KMS-11 (cell line): ENCODE results near the gene EIPR1.
"Not testable (repeated sequence)": the region's sequence is repeated elsewhere in the genome, so short reads cannot be mapped to it uniquely, and the experiment has no call there.

ENCODE experiments used
- H2AFZ ChIP-seq: fragments of 200-600 bp; sonication (generic); 2 replicates; pipeline ENCODE4 v1.6.1; 2016; ENCODE audit warnings: antibody characterized with exemption, mixed run types, low read depth
- H3K27ac ChIP-seq: fragments of 200-600 bp; sonication (generic); 2 replicates; pipeline ENCODE4 v1.6.1; 2016; ENCODE audit warnings: mild to moderate bottlenecking, mixed run types
- H3K27me3 ChIP-seq: fragments of 200-600 bp; sonication (generic); 2 replicates; pipeline ENCODE4 v1.6.1; 2017; ENCODE audit warnings: mild to moderate bottlenecking, low read depth, mixed run types, moderate library complexity; ENCODE audit not compliant: insufficient read depth
- H3K36me3 ChIP-seq: fragments of 200-600 bp; sonication (generic); 2 replicates; pipeline ENCODE4 v1.6.1; 2017; ENCODE audit warnings: mild to moderate bottlenecking, mixed run types; ENCODE audit not compliant: insufficient read depth
- H3K4me1 ChIP-seq: fragments of 200-600 bp; sonication (generic); 2 replicates; pipeline ENCODE4 v1.6.1; 2016; ENCODE audit warnings: mild to moderate bottlenecking, low read depth, mixed run types; ENCODE audit not compliant: poor library complexity, severe bottlenecking
- H3K4me2 ChIP-seq: fragments of 200-600 bp; sonication (generic); 2 replicates; pipeline ENCODE4 v1.7.0; 2016; ENCODE audit warnings: mild to moderate bottlenecking, mixed run types
- H3K4me3 ChIP-seq: fragments of 200-600 bp; sonication (generic); IDR thresholded peaks from 2 replicates; pipeline ENCODE4 v1.6.1; 2017; ENCODE audit warnings: low read depth, low read length, mixed read lengths; ENCODE audit not compliant: insufficient read depth
- H3K79me2 ChIP-seq: fragments of 200-600 bp; sonication (generic); 2 replicates; pipeline ENCODE4 v1.6.1; 2016; ENCODE audit warnings: low read depth, mixed run types; ENCODE audit not compliant: insufficient read depth
- H3K9ac ChIP-seq: fragments of 200-600 bp; sonication (generic); 2 replicates; pipeline ENCODE4 v1.6.1; 2016; ENCODE audit warnings: mild to moderate bottlenecking, mixed run types
- H4K20me1 ChIP-seq: fragments of 200-600 bp; sonication (generic); 2 replicates; pipeline ENCODE4 v1.6.1; 2016; ENCODE audit warnings: mild to moderate bottlenecking, mixed run types; ENCODE audit not compliant: insufficient read depth
- CTCF ChIP-seq: fragments of 200-600 bp; sonication (generic); conservative IDR thresholded peaks from 2 replicates; pipeline ENCODE4 v1.6.1; 2017; ENCODE audit warnings: low read depth, mild to moderate bottlenecking, antibody characterized with exemption, low read length, moderate library complexity, mixed read lengths

EIPR1 gene

DNA sequence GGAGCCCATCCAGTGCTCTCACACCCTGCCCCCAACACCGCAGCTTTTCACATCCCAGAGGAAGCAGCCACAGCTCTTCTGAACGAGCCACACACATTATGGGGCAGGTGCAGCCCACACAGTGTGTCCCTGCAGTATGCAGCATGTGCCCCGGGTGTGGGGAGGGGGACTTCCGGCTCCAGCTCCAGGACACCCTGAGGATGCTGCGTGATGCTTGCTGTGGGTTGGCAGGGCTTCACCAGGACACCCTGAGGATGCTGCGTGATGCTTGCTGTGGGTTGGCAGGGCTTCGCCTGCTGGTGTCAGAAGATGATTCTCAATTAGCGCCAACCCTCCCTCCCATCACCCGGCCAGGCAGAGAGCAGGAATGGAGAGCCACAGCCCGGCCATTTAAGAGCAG lies 193.9 kb downstream of the EIPR1 start:
- H2AFZ ChIP-seq, result no peak overlapping the region
- no peak overlapping the region for H3K9ac ChIP-seq
- no peaks in the 10 kb centered on the region for H3K27me3 ChIP-seq
- no peak overlapping the region for H3K4me3 ChIP-seq
- no peaks in the 10 kb centered on the region for H3K79me2 ChIP-seq
- TF ChIP-seq CTCF, result no peak
- no peak overlapping the region for H3K27ac ChIP-seq
- no peaks in the 10 kb centered on the region for H3K4me1 ChIP-seq
- no peaks in the 10 kb centered on the region for H4K20me1 ChIP-seq
- H3K4me2 ChIP-seq, result no peak overlapping the region
- no peaks in the 10 kb centered on the region for H3K36me3 ChIP-seq

GRCh38 chr2:3182848-3183247 lies 194.8 kb downstream of the EIPR1 start:
- Histone ChIP-seq H3K4me3 (no peak overlapping the region), H3K36me3 (no peaks in the 10 kb centered on the region), H3K4me2 (no peak overlapping the region), H2AFZ (no peak overlapping the region), H3K79me2 (no peaks in the 10 kb centered on the region), H3K9ac (no peak overlapping the region), H3K27ac (no peak overlapping the region), H3K27me3 (no peaks in the 10 kb centered on the region), H3K4me1 (no peaks in the 10 kb centered on the region), H4K20me1 (no peaks in the 10 kb centered on the region)
- TF ChIP-seq CTCF, result no peak

DNA sequence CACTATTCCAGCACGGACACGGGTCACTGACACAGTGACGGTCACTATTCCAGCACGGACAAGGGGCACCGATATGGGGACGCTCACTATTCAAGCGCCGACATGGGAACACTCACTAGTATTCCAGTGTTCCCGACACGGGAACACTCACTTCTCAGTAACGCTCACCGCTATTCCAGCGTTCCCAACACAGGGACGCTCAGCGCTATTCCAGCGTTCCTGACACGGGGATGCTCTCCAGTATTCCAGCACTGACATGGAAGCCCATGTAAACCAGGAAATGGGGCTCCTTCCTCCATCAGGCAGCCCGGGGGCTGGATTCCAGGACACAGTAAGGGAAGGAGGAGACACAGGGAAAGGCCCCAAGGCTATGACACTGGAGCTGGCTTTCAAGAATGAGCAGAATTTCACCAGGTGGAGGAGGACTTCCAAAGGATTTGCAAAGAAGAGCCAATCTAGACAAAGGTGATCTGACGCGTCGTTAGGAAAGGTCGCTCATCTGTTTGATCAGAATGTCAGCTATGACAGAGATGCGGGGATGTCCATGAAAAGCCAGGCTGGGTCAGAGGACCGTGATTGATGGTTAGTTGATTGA lies 196.1 kb downstream of the EIPR1 start:
- Histone ChIP-seq H3K4me1 (no peaks in the 10 kb centered on the region), H3K27ac (no peak overlapping the region)

DNA sequence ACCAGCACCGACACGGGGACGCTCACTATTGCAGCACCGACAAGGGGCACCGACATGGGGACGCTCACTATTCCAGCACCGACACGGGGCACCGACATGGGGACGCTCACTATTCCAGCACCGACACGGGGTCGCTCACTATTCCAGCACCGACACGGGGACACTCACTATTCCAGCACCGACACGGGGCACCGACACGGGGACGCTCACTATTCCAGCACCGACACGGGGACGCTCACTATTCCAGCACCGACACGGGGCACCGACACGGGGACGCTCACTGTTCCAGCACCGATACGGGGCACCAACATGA lies 196.8 kb downstream of the EIPR1 start:
- H3K27ac ChIP-seq, result not testable (repeated sequence)

More for the DNA sequence above, 196.1 kb downstream of the EIPR1 start:
- no peak overlapping the region for H3K4me3 ChIP-seq
- H2AFZ ChIP-seq, result no peak overlapping the region
- H4K20me1 ChIP-seq, result no peaks in the 10 kb centered on the region
- no peaks in the 10 kb centered on the region for H3K36me3 ChIP-seq
- H3K4me2 ChIP-seq, result no peak overlapping the region
- no peaks in the 10 kb centered on the region for H3K79me2 ChIP-seq
- no peak overlapping the region for H3K9ac ChIP-seq
- TF ChIP-seq CTCF, result no peak
- H3K27me3 ChIP-seq, result no peaks in the 10 kb centered on the region

GRCh38 chr2:3180082-3180908 lies 197.3 kb downstream of the EIPR1 start:
- H4K20me1 ChIP-seq, result no peaks in the 10 kb centered on the region
- H3K36me3 ChIP-seq, result no peaks in the 10 kb centered on the region
- H3K27ac ChIP-seq, result no peak overlapping the region
- no peak overlapping the region for H3K4me3 ChIP-seq
- H3K79me2 ChIP-seq, result no peaks in the 10 kb centered on the region
- no peak overlapping the region for H3K4me2 ChIP-seq
- H3K4me1 ChIP-seq, result no peaks in the 10 kb centered on the region
- H3K27me3 ChIP-seq, result no peaks in the 10 kb centered on the region
- no peak for TF ChIP-seq CTCF
- H2AFZ ChIP-seq, result no peak overlapping the region
- H3K9ac ChIP-seq, result no peak overlapping the region

More for the DNA sequence above, 196.8 kb downstream of the EIPR1 start:
- H3K36me3 ChIP-seq, H3K4me1 ChIP-seq, H3K4me2 ChIP-seq, H3K9ac ChIP-seq, H4K20me1 ChIP-seq, H2AFZ ChIP-seq, H3K79me2 ChIP-seq, H3K4me3 ChIP-seq, H3K27me3 ChIP-seq: not testable (repeated sequence)
